Daoy (cell line): ENCODE results near the gene PRRX2. TPM values are rescaled to one million over a fixed set of nuclear protein-coding genes. Genes with fewer than 3 reads are reported as not detected.
A peak's percentile ranks its signal among the peaks of the same experiment; 100 is the strongest.

Experiments
- DNase-seq: peaks from one replicate; pipeline ENCODE4 v3.0.0-alpha.2; 2015; ENCODE audit warnings: low read depth
- total RNA-seq: library from RNA; depleted of rRNA; stranded (reverse); fragments of >200 nt; shearing (Covaris generic); gene quantifications from 2 replicates; pipeline ENCODE4 v1.2.3, GENCODE V29; 2014

Gene PRRX2
- total RNA-seq, 1 experiment from 2014 or later = 1.7 TPM

GRCh38 chr9:129703667-129704355, 38.4 kb downstream of the PRRX2 start:
- DNase-seq = no peak

DNA sequence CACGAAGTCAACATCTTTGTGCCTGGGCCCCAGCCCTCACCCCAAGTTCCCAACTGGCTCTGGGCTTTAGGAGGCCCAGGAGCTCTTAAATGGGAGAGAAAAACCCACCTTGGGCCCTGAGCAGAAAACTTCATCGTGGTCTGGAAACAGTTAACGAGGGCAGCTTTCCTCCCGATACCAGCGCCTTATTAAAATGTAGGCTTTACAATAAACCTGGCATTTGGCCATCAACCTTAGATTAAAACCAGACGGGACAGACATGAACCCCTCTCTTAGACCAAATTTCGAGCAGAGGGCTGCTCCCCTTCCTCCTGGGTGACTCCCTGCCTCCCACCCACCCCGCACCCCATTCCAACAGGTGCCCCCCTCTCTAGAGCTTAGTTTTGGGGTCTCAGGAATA, 39.4 kb downstream of the PRRX2 start:
- DNase-seq = no peak

DNA sequence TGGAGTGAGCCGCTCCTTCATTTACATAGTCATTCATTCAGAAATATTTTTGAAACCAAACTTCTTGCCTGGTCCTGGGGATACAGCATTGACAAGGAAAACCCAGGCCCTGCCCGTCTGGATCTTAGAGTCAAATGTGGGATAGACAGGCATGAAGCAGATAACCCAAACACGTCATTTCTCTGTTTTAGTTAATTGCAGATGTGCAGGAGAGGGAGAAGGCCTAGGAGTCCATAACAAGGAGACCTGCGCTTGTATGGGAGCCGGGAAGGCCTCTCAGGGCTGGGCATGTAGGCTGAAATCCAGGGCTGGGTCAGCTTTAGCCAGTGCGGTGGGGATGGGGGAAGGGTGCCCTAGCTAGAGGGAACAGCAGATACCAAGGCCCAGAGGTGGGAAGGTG, 43.3 kb downstream of the PRRX2 start:
- no peak for DNase-seq

GRCh38 chr9:129709438-129710168, 44.2 kb downstream of the PRRX2 start:
- DNase-seq = peak; percentile 9

DNA sequence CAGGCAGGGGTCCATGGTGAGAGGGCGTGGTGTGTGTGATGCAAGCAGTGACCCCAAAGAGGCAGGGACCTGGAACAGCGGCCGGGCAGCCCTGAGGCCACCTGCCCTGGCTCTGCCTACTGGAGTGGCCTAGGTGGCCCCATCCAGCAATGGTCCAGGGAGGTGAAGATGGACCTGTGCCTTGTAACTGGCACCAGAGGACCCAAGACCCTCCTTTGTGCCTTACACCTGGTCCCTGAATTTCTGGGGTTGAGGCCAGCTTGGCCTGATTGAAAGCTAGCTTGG, 44.7 kb downstream of the PRRX2 start:
- DNase-seq = no peak

DNA sequence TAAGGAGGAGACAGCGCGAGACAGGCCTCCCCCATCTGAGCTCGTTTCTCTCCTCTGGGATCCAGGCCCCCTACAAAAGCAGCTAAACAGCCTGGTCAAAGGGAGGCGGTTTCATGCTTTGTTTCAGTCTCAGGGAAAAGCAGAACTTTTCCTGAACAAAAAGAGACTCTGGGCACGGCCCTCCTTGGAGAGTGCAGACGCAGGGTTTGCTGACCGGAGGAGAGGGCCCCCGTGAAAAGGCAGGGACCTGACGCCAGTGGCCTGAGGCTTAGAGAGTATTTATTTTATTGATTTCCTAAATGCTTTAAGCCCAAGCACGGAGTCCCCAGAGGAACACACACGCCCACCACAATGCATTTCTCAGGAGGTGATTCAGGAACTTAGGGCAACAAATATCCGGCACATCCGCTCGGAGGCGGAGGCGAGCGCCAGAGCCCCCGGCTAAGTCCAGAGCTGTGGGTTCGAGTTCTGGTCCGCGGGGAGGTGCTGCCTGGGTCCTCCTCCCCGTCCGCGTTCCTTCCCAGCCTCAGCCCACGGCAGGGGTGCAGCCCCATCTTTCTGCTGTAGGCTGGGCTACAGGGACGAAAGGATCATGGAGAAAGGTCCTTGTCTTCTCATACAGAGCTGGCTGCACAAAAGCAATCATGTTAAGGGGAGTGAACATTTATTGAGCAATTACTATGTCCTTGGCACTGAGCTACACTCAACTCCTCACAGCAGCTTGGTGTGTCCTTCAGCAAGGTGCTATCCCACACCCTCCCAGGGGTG, 47.4 kb downstream of the PRRX2 start:
- peak; percentile 60 for DNase-seq

DNA sequence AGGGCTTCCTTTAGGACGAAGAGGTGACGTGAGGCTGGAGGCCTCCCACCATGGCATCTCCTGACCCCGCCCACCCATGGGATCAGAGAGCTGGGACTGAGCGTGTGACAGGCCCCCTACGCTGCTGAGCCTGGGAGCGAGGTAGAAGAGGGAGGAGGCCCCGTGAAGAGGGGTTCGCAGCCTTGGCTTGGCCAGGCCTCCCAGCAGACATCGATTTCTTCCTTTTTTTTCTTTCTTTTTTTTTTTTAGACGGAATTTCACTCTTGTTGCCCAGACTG, 47.9 kb downstream of the PRRX2 start:
- no peak for DNase-seq

GRCh38 chr9:129714511-129715061, 49.1 kb downstream of the PRRX2 start:
- no peak for DNase-seq

DNA sequence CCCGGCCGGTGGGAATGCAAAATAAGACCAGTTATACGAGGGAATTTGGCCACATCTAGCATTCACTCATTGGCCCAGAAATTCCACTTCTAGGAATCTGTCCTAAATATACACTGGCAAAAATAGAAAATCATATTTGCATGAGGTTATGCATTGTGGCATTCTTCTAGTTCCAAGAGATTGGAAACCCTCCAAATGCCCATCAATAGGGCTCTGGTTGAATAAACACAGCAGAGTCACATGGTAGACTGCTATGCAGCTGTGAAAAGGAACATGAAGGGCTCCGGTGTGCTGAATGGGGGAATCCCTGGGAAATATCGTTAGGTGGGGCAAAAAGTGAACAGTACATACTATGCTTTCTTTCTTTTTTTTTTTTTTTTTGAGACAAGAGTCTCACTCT, 50.6 kb downstream of the PRRX2 start:
- no peak for DNase-seq

- DNase-seq = no peak
Observed at GRCh38 chr9:129717991-129718390, 52.5 kb downstream of the PRRX2 start.

GRCh38 chr9:129718647-129719046, 53.2 kb downstream of the PRRX2 start:
- no peak for DNase-seq

GRCh38 chr9:129719135-129719534, 53.7 kb downstream of the PRRX2 start:
- DNase-seq = no peak

DNA sequence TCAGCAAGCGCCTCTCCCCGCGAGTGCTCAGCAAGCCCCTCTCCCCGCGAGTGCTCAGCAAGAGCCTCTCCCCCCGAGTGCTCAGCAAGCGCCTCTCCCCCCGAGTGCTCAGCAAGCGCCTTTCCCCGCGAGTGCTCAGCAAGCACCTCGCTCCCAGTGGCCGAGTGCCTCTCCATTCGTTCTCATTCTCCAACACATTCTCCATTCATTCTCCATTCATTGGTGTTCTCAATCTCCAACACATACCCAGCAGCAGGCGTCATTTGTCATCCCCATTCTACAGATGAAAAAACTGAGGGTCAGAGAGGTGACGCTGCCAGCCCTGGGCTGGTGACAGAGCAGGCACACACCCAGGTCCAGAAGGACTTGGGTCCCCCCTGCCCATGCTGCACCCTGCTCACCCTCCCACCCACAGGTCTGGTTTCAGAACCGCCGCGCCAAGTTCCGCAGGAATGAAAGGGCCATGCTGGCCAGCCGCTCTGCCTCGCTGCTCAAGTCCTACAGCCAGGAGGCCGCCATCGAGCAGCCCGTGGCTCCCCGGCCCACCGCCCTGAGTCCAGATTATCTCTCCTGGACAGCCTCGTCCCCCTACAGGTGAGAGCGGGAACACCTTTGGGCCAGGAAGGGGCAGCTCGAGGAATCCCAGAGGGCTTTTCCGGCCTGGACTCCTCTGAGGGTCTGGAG, 54.9 kb downstream of the PRRX2 start:
- no peak for DNase-seq

- DNase-seq = peak; percentile 33
Observed at GRCh38 chr9:129720865-129721545, 55.6 kb downstream of the PRRX2 start.

DNA sequence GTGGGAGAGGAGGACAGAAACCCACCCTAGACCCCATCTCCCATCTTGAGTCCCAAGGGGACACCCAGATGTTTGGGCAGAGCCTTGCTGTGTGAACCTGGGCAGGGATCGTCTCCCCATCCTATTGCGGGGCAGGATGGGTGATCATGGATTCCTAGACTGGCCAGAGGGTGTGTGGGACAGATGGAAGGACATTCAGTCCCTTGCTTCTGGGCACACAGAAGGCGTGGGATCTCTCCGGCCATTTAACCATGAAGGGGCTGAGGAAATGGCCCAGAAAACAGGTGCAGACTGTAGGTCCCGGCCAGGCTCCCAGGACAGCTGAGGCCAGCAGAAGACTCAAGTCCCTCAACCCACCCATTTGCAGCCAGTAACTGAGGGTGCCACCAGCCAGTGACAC, 57.5 kb downstream of the PRRX2 start:
- DNase-seq = no peak

- no peak for DNase-seq
Observed at GRCh38 chr9:129724456-129725190, 59.2 kb downstream of the PRRX2 start.

DNA sequence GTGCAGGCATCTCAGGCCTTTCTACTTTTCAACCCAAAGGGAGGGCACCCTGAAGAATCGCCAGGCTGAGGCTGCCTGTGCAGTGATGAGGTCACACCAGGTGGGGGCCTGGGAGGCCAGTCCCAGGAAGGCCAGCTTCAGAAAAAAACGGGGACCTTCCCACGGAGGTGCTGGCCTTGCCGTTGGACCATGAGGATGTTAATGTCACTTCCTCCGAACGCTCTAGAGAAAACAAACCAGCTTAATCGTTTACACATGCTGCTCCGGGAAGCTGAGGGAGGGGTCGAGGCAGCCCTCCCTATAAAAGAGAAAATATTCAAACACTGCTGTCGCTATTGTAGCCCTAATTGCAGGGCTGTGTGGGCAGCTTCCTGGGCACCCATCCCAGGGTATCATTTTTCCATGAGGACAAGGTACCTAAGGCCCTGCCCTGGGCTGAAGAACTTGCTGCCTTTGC, 60.4 kb downstream of the PRRX2 start:
- DNase-seq = no peak

DNA sequence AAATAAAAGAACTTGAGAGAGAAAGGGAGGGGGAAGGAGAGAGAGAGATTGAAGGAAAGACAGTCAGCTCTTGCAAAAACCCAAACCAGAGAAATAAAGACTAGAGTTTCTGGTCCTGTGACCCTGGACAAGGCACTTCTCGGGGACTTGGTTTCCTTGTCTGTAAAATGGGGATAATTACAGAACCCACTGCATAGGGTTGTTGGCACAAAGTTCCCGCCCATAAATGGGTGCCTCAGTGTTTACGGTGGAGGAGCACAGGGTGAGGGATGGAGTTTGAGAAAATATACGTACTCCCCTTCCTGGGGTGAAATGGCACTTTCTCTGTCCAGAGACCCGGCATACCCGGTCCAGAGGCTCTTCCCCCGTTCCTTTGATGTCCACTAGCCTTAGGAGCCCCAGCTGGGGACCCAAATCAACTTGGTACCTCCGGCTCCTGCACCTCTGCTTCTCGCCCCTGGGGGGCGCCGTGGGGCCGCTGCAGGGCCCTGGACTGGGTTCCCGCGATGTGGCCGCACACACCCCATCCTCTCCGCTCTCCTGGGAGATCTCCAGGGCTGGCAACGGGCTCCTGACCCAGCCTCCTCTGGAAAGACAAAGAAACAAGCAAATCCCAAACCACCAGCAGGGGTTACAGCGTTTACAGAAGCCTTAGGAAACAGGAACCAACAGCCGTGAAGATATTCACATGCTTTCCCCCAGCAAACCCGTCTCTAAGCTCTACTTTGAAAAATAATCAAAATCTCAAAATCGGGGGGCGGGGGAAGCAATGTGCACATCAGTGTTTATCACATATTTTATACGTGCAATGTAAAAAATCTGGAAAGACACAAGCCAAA, 61.1 kb downstream of the PRRX2 start:
- DNase-seq = peak; percentile 60

GRCh38 chr9:129728744-129729143, 63.3 kb downstream of the PRRX2 start:
- DNase-seq = no peak

DNA sequence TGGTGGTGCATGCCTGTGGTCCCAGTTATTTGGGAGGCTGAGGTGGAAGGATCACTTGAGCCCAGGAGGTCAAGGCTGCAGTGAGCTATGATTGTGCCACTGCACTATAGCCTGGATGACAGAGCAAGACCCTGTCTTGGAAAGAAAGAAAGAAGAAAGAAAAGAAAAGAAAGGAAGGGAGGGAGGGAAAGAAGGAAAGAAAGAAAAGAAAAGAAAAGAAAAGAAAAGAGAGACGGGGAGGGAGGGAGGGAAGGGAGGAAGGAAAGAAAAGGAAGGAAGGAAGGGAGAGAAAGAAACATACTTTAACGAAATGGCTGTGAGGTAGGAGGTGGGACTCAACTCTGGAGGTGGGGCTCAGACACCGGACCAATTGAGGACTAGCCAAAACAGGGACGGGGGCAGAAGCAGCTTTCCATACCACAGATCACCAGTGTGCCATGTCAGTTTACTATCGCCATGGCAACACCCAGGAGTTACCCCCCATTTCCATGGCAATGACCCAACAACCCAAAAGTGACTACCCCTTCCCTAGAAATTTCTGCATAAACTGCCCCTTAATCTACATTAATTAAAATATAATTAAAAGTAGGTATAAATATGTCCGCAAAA, 66.1 kb downstream of the PRRX2 start:
- no peak for DNase-seq
